Sigmoid colon (tissue), 4 donors: ENCODE results near the gene EPO.

Experiments
- POLR2AphosphoS5 ChIP-seq, 4 donors: sonication (generic); formaldehyde crosslinking; IDR thresholded peaks; one replicate each; pipeline ENCODE4 v1.6.1; 2017; ENCODE audit warnings: antibody characterized with exemption in 4 of 4
- TF ChIP-seq, protein P1 (sequence below), 4 experiments: fragments of 450-650 bp in 3 of 4; fragments of 200-600 bp in 1 of 4; IDR thresholded peaks; one replicate each; pipeline ENCODE4 v1.5.1; 2016 to 2019; ENCODE audit warnings: antibody characterized with exemption in 4 of 4, mild to moderate bottlenecking in 3 of 4, moderate library complexity in 2 of 4

DNA sequence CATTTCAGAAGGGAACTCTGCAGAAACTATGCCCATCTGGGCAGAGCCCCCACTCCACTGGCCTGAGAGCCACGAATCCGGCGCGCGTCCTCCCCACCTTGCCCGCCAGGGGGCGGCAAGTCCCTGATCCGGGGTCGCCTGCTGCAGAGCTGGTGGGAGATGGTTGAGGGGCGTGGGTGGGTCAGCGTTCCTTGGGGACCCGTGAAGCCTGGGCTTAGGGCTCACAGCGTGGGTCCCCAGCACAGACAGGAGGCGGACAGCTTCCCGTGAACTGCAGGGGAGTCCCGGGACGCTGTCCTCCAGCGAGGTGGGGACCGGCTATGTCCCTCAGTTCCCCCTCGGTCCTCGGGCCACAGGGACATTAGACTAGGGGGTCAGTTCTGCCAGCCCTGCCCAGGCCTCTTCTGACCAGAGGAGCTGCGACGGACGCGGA, 14.9 kb upstream of the EPO start:
- TF ChIP-seq, protein P1, sequence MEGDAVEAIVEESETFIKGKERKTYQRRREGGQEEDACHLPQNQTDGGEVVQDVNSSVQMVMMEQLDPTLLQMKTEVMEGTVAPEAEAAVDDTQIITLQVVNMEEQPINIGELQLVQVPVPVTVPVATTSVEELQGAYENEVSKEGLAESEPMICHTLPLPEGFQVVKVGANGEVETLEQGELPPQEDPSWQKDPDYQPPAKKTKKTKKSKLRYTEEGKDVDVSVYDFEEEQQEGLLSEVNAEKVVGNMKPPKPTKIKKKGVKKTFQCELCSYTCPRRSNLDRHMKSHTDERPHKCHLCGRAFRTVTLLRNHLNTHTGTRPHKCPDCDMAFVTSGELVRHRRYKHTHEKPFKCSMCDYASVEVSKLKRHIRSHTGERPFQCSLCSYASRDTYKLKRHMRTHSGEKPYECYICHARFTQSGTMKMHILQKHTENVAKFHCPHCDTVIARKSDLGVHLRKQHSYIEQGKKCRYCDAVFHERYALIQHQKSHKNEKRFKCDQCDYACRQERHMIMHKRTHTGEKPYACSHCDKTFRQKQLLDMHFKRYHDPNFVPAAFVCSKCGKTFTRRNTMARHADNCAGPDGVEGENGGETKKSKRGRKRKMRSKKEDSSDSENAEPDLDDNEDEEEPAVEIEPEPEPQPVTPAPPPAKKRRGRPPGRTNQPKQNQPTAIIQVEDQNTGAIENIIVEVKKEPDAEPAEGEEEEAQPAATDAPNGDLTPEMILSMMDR (IDR thresholded peaks at IDR 0.05) = peak; percentile 90 to 93 (median 92)
- no peak for TF ChIP-seq POLR2AphosphoS5 (IDR thresholded peaks at IDR 0.05)
